ENCODE results near the gene CASTOR1. TPM values are rescaled to one million over a fixed set of nuclear protein-coding genes. Genes with fewer than 3 reads are reported as not detected.

The CASTOR1 gene
- total RNA-seq, 1 experiment from 2014 or later, result 8.4 TPM

DNA sequence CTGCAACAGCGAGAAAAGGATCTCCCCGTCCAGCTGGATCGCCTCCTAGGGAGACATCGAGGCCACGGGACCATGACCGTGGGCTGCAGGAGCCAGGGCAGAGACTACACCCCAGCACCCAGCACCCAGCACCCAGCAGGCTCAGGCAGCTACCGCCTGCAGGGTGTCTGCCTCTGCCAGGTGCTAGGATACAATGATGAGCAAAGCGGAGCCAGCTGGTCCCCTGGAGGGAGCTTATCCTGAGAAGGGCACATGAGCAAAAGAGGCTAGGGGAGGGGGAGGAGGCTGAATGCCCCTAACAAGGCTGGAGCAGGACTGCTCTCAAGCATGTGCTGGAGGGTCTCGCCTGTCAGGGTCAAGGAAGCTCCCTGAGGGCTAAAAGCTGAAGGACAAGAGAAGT is 4.8 kb upstream of the CASTOR1 start:
- Histone ChIP-seq H3K4me3 (ENCODE audit: low read length) (no peak overlapping the region), H3K9me3 (ENCODE audit: low read length) (no peaks in the 10 kb centered on the region), H4K20me1 (ENCODE audit: insufficient read depth, low read depth, low read length) (no peaks in the 10 kb centered on the region), H2AFZ (ENCODE audit: low read length) (no peak overlapping the region), H3K9ac (ENCODE audit: low read length) (no peak overlapping the region), H3K4me2 (ENCODE audit: low read depth, low read length, poor library complexity, severe bottlenecking) (no peak overlapping the region), H3K4me1 (ENCODE audit: low read length) (peaks cover 34% of the 10 kb centered on the region), H3K79me2 (ENCODE audit: low read length) (no peaks in the 10 kb centered on the region), H3K9me2 (replicated peaks; ENCODE audit: insufficient read depth, low read length) (no peaks in the 10 kb centered on the region), H3K36me3 (ENCODE audit: insufficient read depth, low read length) (no peaks in the 10 kb centered on the region), H3K27ac (ENCODE audit: low read length) (no peak overlapping the region), H3K27me3 (ENCODE audit: low read length) (no peaks in the 10 kb centered on the region)
- no peak for DNase-seq

DNA sequence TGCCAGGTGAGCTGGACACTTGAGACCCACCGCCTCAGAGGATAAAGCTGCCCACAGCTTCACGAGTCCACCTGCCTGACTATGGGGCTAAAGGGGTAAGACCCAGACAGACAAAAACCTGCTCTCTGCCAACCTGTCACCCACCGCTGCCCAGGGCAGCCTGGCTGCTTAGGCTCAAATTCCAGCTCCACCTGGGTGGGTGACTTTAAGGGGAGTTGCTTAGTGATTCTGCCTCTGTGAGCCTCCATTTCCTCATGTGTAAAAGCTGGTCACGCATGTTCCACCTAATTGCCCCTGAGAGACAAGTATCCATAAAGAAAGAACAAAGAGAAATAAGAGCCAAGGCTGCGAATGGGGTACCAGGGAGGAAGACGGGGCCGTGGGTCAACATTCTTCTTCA is 3.7 kb upstream of the CASTOR1 start:
- no peak overlapping the region for H3K4me3 ChIP-seq (ENCODE audit: low read length)
- peaks cover 43% of the 10 kb centered on the region for H3K4me1 ChIP-seq (ENCODE audit: low read length)
- H3K27me3 ChIP-seq (ENCODE audit: low read length), result no peaks in the 10 kb centered on the region
- no peaks in the 10 kb centered on the region for H3K36me3 ChIP-seq (ENCODE audit: insufficient read depth, low read length)
- no peak overlapping the region for H3K27ac ChIP-seq (ENCODE audit: low read length)
- no peaks in the 10 kb centered on the region for H3K79me2 ChIP-seq (ENCODE audit: low read length)
- no peak overlapping the region for H2AFZ ChIP-seq (ENCODE audit: low read length)
- no peak overlapping the region for H3K4me2 ChIP-seq (ENCODE audit: low read depth, low read length, poor library complexity, severe bottlenecking)
- H3K9me2 ChIP-seq (replicated peaks; ENCODE audit: insufficient read depth, low read length), result no peaks in the 10 kb centered on the region
- no peaks in the 10 kb centered on the region for H4K20me1 ChIP-seq (ENCODE audit: insufficient read depth, low read depth, low read length)
- no peaks in the 10 kb centered on the region for H3K9me3 ChIP-seq (ENCODE audit: low read length)
- DNase-seq, result no peak
- H3K9ac ChIP-seq (ENCODE audit: low read length), result no peak overlapping the region

DNA sequence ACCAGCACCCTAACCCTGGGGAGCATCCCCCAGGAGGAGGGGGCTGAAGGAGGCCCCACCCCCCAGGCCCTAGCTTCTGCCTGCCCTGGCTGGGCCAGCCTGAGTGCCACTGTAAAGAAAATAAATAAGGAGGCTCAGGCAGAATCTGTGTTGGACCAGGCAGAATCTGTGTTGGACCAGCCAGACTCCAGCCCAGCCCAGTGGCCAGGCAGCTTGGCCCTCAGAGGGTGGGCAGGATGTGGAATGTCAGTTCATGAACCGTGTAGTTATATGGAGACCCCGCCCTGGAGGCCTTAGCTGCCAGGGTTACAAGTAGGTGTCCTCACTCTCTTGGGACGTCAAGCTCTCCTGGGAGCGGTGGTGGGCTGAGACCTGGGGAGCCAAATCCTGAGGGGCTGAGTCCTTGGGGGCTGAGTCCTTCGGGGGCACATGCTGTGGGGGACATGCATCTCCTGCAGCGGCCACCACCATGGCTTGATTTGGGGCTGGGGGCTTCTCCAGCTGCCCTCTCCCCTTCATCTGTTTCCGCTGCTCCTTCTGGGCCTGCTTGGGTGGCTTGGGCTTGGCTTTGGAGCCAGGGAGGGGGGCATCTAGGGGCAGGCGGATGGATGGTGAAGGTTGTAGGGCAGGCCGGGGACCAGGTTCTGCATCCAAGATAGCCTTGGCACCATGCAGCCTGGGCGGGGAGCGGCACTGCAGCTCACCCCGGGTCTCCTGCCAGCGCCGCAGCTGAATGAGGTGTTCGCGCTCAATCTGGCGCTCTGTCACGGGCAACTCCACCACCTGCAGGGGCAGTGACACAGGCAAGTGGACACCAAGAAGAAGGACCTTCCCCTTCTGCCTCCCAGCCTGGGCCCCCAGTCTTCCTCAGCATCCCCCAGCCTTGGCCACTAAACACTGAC is 3.0 kb upstream of the CASTOR1 start:
- Histone ChIP-seq H3K79me2 (ENCODE audit: low read length) (no peaks in the 10 kb centered on the region), H4K20me1 (ENCODE audit: insufficient read depth, low read depth, low read length) (peaks cover 3% of the 10 kb centered on the region; the same call in 1 of the 2 replicates), H3K9ac (ENCODE audit: low read length) (0 out of 2 replicates have a peak overlapping the region, but pooled peaks have one; percentile 18), H3K27me3 (ENCODE audit: low read length) (no peaks in the 10 kb centered on the region), H3K4me1 (ENCODE audit: low read length) (peaks cover 45% of the 10 kb centered on the region), H3K9me3 (ENCODE audit: low read length) (no peaks in the 10 kb centered on the region), H3K9me2 (replicated peaks; ENCODE audit: insufficient read depth, low read length) (no peaks in the 10 kb centered on the region), H3K36me3 (ENCODE audit: insufficient read depth, low read length) (no peaks in the 10 kb centered on the region), H3K4me3 (ENCODE audit: low read length) (no peak overlapping the region), H3K27ac (ENCODE audit: low read length) (peak overlapping the region; percentile 92), H3K4me2 (ENCODE audit: low read depth, low read length, poor library complexity, severe bottlenecking) (no peak overlapping the region), H2AFZ (ENCODE audit: low read length) (no peak overlapping the region)
- DNase-seq, result no peak

DNA sequence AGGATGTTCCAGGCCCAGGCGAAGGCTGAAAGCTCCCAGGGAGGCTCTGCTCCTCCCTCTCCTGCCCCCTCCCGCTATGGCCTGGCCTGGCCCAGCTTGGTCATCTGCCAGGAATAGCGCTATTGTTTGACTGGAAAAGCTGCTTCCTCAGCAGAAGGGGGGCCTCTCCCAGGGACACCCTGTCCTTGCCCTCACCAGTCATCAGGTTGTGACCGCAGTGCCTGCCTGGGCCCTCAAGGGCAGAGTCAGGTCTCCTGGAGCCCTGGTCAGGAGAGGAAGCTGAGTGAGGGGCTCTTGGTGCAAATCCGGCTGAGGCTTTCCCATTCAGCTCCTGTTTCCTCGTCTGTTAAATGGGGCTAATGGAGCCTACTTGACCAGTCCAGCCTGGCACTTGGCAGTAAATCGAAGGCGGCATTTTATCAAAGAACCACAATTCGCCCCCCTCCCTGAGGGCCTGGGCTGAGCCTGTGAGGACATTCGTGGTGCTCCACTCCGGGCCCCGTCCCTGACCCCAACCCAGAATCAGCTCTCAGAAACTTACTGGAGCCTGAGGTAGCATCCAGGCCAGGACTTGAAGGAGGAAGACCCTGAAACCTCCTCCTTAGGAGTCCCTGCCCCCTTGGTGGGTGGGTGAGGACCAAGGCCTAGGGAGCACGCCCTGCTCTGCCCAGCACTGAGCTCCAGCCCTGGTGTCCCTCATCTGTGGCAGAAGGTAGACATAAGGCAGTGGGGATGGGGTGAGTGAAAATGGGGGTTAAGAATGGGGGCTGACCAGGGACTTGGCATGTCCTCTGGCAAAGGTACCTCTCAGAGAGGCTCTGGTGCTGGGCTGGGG is 2.0 kb upstream of the CASTOR1 start:
- no peaks in the 10 kb centered on the region for H3K9me3 ChIP-seq (ENCODE audit: low read length)
- H4K20me1 ChIP-seq (ENCODE audit: insufficient read depth, low read depth, low read length), result peaks cover 4% of the 10 kb centered on the region; the same call in 1 of the 2 replicates
- H2AFZ ChIP-seq (ENCODE audit: low read length), result no peak overlapping the region
- no peaks in the 10 kb centered on the region for H3K79me2 ChIP-seq (ENCODE audit: low read length)
- peak overlapping the region; percentile 88 for H3K4me2 ChIP-seq (ENCODE audit: low read depth, low read length, poor library complexity, severe bottlenecking)
- peak overlapping the region; percentile 65 for H3K9ac ChIP-seq (ENCODE audit: low read length)
- no peaks in the 10 kb centered on the region for H3K36me3 ChIP-seq (ENCODE audit: insufficient read depth, low read length)
- no peaks in the 10 kb centered on the region for H3K9me2 ChIP-seq (replicated peaks; ENCODE audit: insufficient read depth, low read length)
- H3K27ac ChIP-seq (ENCODE audit: low read length), result peak overlapping the region; percentile 92
- H3K27me3 ChIP-seq (ENCODE audit: low read length), result no peaks in the 10 kb centered on the region
- H3K4me1 ChIP-seq (ENCODE audit: low read length), result peaks cover 45% of the 10 kb centered on the region
- no peak for DNase-seq
- no peak overlapping the region for H3K4me3 ChIP-seq (ENCODE audit: low read length)

DNA sequence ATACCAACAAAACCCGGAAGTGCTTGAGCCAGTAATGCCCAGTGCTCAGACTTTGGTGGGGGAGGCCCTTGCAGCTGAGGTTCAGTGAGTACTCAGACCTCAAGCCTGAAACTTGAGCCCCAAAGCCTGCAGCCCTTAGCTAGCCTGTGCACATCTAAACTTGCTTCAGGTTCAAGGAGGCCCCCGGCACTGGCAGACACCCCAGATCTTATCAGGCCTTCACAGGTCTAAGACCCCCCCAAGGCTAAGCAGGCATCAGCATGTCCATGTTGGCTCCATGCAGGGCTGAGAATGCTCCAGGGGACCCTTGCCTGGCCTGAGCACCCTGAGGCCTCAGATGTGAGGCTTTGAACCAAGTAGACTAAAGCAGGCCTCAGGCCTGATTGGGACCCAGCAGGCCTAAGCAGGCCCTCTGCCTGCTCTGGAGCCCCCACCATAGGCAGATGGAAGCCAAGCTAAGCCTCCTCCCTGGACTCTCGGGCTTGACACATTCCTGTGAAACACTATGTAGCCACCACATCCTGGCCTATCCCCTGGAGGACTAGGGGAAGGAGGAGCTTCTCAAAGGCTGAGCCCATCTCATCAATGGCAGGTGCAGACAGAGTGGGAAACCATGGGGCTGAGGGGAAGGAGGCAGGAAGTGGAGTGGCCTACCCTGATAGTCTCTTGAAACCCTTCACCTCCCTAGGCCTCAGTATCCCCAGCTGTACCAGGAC is 1.2 kb upstream of the CASTOR1 start:
- peak; percentile 72 for DNase-seq
- peak overlapping the region; percentile 88; the same call in 1 of the 2 replicates for H3K4me3 ChIP-seq (ENCODE audit: low read length)
- H3K27me3 ChIP-seq (ENCODE audit: low read length), result no peaks in the 10 kb centered on the region
- no peaks in the 10 kb centered on the region for H3K9me2 ChIP-seq (replicated peaks; ENCODE audit: insufficient read depth, low read length)
- peaks cover 45% of the 10 kb centered on the region for H3K4me1 ChIP-seq (ENCODE audit: low read length)
- no peaks in the 10 kb centered on the region for H3K79me2 ChIP-seq (ENCODE audit: low read length)
- H4K20me1 ChIP-seq (ENCODE audit: insufficient read depth, low read depth, low read length), result peaks cover 4% of the 10 kb centered on the region; the same call in 1 of the 2 replicates
- H2AFZ ChIP-seq (ENCODE audit: low read length), result no peak overlapping the region
- no peaks in the 10 kb centered on the region for H3K36me3 ChIP-seq (ENCODE audit: insufficient read depth, low read length)
- H3K9me3 ChIP-seq (ENCODE audit: low read length), result no peaks in the 10 kb centered on the region
- peak overlapping the region; percentile 92 for H3K27ac ChIP-seq (ENCODE audit: low read length)
- peak overlapping the region; percentile 65 for H3K9ac ChIP-seq (ENCODE audit: low read length)
- peak overlapping the region; percentile 88 for H3K4me2 ChIP-seq (ENCODE audit: low read depth, low read length, poor library complexity, severe bottlenecking)

DNA sequence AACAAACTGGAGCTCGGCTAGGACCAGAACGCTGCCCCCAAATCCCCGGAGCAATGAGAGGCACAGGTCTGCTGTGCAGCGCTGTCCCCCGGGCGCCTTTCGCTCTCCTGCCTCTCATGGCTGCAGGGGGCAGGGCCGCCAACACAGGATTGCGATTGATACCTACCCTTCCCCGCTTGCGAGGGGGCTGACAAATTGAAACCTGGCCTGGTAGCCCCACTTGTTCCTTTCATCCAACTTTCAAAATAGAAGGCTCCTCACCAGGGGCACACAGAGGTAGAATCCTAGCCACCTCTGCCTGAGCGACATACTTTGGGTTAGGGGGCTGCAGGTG is 642 bp upstream of the CASTOR1 start:
- Histone ChIP-seq H3K79me2 (ENCODE audit: low read length) (no peaks in the 10 kb centered on the region), H3K9ac (ENCODE audit: low read length) (peak overlapping the region; percentile 65), H4K20me1 (ENCODE audit: insufficient read depth, low read depth, low read length) (peaks cover 4% of the 10 kb centered on the region; the same call in 1 of the 2 replicates), H3K4me1 (ENCODE audit: low read length) (peaks cover 45% of the 10 kb centered on the region), H3K9me2 (replicated peaks; ENCODE audit: insufficient read depth, low read length) (no peaks in the 10 kb centered on the region), H3K27me3 (ENCODE audit: low read length) (no peaks in the 10 kb centered on the region), H2AFZ (ENCODE audit: low read length) (no peak overlapping the region), H3K4me3 (ENCODE audit: low read length) (peak overlapping the region; percentile 88), H3K27ac (ENCODE audit: low read length) (peak overlapping the region; percentile 92), H3K36me3 (ENCODE audit: insufficient read depth, low read length) (no peaks in the 10 kb centered on the region), H3K9me3 (ENCODE audit: low read length) (no peaks in the 10 kb centered on the region), H3K4me2 (ENCODE audit: low read depth, low read length, poor library complexity, severe bottlenecking) (peak overlapping the region; percentile 88)
- DNase-seq, result no peak

DNA sequence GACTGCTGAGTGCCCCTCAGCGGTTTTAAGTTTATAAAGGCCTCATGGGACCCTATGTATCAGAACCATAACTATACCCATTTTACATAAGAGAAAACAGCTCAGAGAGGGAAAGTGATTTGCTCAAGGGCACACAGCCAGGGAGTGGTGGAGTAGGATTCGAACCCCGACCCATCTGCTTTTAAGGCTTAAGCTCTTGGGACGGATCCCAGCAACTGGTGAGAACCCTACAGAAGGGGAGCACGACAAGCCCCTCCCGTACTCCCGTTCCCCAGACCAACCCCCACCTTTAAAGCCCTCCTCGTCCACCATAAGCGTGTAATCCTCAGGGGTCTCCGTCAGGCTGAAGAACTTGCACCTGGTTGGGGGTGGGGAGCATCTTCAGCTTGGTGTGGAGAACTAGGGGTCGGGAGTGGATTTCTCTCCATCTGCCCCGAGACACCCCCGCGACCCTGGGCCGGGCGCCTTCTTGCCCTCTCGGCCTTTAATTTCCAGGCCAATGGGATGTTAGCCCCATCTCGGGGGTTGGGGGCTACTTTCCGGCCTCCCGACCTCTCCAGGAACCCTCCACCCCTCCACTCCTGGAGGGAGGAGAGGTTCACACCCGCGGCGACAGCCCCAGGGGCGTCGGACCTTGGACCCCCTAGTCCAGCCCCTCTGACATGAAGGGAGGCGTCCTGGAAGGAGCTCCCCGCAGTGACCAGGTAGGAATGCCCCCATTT is 725 bp downstream of the CASTOR1 start:
- Histone ChIP-seq H3K4me2 (ENCODE audit: low read depth, low read length, poor library complexity, severe bottlenecking) (peak overlapping the region; percentile 88), H3K79me2 (ENCODE audit: low read length) (no peaks in the 10 kb centered on the region), H3K36me3 (ENCODE audit: insufficient read depth, low read length) (no peaks in the 10 kb centered on the region), H3K9ac (ENCODE audit: low read length) (peak overlapping the region; percentile 80), H2AFZ (ENCODE audit: low read length) (peak overlapping the region; percentile 80; the same call in 1 of the 2 replicates), H3K27ac (ENCODE audit: low read length) (peak overlapping the region; percentile 74), H3K9me2 (replicated peaks; ENCODE audit: insufficient read depth, low read length) (no peaks in the 10 kb centered on the region), H4K20me1 (ENCODE audit: insufficient read depth, low read depth, low read length) (peaks cover 4% of the 10 kb centered on the region; the same call in 1 of the 2 replicates), H3K27me3 (ENCODE audit: low read length) (no peaks in the 10 kb centered on the region), H3K4me3 (ENCODE audit: low read length) (peak overlapping the region; percentile 88), H3K9me3 (ENCODE audit: low read length) (no peaks in the 10 kb centered on the region), H3K4me1 (ENCODE audit: low read length) (peaks cover 45% of the 10 kb centered on the region)
- peak; percentile 62 for DNase-seq

Measured in Karpas-422 (cell line).